IPS-NIHi7 (cell line): ENCODE results near the gene DISC1.
"Not testable (repeated sequence)": the region's sequence is repeated elsewhere in the genome, so short reads cannot be mapped to it uniquely, and the experiment has no call there.

Experiments used
- DNase-seq: peaks from one replicate; pipeline ENCODE4 v3.0.0; 2012; ENCODE audit warnings: mixed read lengths; ENCODE audit errors: extremely low spot score

DISC1 gene

GRCh38 chr1:231605149-231606100 is 21.2 kb upstream of the DISC1 start:
- no peak for DNase-seq

GRCh38 chr1:231606712-231607111 is 19.9 kb upstream of the DISC1 start:
- no peak for DNase-seq

- DNase-seq, result no peak
These were observed 16.2 kb upstream of the DISC1 start for GRCh38 chr1:231610388-231610787.

GRCh38 chr1:231611111-231611510 is 15.5 kb upstream of the DISC1 start:
- DNase-seq, result no peak

GRCh38 chr1:231611851-231612250 is 14.7 kb upstream of the DISC1 start:
- DNase-seq, result no peak

DNA sequence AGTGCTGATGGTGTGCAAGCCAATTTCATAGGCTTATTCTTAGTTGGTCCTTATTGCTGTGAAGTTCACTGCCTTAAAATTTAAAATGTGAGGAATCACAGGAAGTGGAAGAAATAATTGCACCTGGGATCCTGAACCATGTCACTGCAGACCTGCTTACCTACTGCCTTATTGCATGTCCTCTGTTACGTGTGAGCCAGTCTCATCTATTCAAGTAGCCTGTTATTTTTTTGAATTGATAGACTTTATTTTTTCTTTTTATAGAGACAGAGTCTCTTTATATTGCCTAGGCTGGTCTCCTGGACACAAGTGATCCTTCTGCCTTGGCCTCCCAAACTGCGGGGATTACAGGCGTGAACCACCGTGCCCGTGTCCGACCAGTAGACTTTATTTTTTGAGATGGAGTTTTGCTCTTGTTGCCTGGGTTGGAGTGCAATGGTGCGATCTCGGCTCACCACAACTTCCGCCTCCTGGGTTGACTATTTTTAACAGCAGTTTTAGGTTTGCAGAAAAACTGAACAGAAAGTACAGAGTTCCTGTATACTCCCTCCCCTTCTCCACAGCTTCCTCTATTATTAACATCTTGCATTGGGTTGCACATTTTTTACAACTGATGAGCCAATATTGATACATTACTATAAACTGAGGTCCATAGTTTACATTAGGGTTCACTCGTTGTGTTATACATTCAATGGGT is 14.0 kb upstream of the DISC1 start:
- DNase-seq, result no peak

GRCh38 chr1:231613419-231614349 is 12.9 kb upstream of the DISC1 start:
- DNase-seq, result no peak

GRCh38 chr1:231616667-231617066 is 9.9 kb upstream of the DISC1 start:
- DNase-seq, result no peak

GRCh38 chr1:231618609-231619256 is 7.9 kb upstream of the DISC1 start:
- DNase-seq, result no peak

GRCh38 chr1:231619257-231619634 is 7.3 kb upstream of the DISC1 start:
- no peak for DNase-seq

DNA sequence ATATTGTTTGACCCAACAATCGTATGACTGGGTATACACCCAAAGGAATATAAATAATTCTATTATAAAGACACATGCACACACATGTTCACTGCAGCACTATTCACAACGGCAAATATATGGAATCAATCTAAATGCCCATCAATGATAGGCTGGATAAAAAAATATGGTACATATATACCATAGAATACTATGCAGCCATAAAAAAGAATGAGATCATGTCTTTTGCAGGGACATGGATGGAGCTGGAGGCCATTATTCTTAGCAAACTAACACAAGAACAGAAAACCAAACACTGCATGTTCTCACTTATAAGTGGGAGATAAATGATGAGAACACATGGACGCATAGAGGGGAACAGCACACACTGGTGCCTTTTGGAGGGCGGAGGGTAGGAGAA is 1.5 kb upstream of the DISC1 start:
- not testable (repeated sequence) for DNase-seq

- DNase-seq, result no peak
These were observed 535 bp upstream of the DISC1 start for GRCh38 chr1:231625975-231626534.

DNA sequence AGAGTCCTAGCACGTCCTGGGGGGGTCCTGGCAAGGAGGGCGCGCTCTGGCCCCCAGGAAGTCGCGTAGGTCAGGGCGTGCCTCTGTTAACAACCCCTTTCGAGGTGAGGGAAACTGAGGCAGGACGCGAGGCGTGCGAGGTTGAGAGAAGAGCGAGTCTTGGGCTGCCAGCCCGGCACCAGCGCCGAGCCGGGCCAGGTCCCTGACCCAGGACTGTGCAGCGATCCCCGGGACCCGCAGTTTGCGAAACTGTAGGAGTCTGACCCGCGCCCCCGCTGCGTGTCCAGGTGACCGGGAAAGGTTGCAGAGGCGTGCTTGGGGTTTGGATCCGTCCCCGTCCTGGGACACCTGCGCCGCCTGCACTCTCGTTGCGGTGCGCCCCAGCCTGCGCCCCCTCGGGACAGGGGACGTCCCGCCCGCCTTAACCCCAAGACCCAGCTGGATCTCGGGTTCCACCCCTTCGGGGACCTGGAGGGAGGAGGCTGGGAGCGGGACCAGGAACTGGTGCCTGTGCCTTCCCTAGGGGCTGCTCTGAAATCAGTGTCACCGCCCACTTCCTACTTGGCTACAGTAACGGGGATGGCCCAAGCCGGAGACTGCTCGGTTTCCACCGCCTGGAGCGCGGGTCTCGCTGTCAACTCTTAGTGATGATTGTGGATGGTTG is 493 bp downstream of the DISC1 start:
- DNase-seq, result peak; percentile 82

GRCh38 chr1:231628207-231628876 is 1.8 kb downstream of the DISC1 start:
- no peak for DNase-seq

DNA sequence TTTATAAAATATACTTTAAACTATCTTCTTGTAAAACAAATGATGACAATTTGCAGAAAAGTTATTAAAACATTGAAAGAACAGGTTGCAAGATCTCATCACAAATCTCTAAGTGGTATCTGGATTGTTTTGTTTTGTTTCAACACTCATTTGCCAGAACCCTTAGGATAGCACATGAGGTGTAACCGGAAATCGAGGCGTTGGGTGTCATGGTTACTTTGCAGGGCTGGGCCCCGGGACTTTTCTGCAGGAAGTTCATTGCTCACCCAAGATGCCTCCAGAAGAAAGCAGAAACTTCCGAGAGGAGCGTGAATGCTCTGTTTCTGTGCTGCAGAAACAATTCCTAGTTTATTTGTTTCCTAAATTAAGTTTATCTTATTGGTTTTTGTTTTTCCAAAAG is 2.5 kb downstream of the DISC1 start:
- DNase-seq, result no peak

GRCh38 chr1:231630558-231631205 is 4.1 kb downstream of the DISC1 start:
- no peak for DNase-seq

DNA sequence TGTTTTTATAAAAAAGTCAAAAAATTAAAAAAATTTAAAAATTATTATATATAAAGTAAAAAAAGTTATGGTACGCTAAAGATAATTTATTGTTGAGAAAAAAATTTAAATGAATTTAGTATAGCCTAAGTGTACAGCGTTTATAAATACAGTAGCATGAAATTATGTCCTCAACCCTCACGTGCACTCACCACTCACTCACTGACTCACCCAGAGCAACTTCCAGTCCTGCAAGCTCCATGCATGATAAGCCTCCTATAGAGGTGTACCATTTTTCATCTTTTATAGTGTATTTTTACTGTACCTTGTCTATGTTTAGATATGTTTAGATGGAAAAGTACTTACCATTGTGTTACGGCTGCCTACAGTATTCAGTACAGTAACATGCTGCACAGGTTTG is 5.1 kb downstream of the DISC1 start:
- DNase-seq, result no peak

DNA sequence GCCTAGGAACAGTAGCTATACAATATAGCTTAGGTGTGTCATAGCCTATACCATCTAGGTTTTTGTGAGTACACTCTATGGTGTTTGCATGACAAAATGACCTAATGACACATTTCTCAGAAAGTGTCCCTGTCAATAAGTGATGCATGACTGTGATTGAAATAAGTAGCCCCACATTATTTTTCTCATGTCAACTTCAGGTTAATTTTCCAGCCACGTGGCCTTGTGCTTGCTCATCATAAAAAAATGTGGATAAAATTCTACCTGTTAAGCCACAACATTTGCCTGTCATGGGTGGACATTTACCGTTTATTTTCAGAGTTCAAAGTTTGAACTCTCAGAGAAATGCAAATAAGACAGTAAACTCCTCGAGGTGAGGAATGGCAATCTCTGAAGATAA is 5.5 kb downstream of the DISC1 start:
- DNase-seq, result no peak

- no peak for DNase-seq
These were observed 7.9 kb downstream of the DISC1 start for GRCh38 chr1:231634323-231635013.
